Loucy (cell line): ENCODE results near the gene HOXA5.

ENCODE experiments used
- H2AFZ ChIP-seq: fragments of 200-600 bp; sonication (generic); 2 replicates; pipeline ENCODE4 v1.6.0; 2016; ENCODE audit warnings: antibody characterized with exemption, mild to moderate bottlenecking, low read length, moderate library complexity
- H3F3A ChIP-seq: fragments of 200-600 bp; 2 replicates; pipeline ENCODE4 v1.6.0; 2016; ENCODE audit warnings: antibody characterized with exemption, low read depth, mild to moderate bottlenecking
- H3K27me3 ChIP-seq: fragments of 200-600 bp; sonication (generic); 2 replicates; pipeline ENCODE4 v1.6.1; 2014; ENCODE audit warnings: low read length, mild to moderate bottlenecking; ENCODE audit not compliant: insufficient read depth, poor library complexity, severe bottlenecking
- H3K36me3 ChIP-seq: fragments of 200-600 bp; sonication (generic); 2 replicates; pipeline ENCODE4 v1.6.1; 2016; ENCODE audit warnings: low read length; ENCODE audit not compliant: insufficient read depth
- H3K4me1 ChIP-seq: fragments of 200-600 bp; sonication (generic); 2 replicates; pipeline ENCODE4 v1.5.1; 2014; ENCODE audit warnings: low read length, mild to moderate bottlenecking; ENCODE audit not compliant: insufficient read depth, poor library complexity, severe bottlenecking
- H3K4me2 ChIP-seq: fragments of 200-600 bp; sonication (generic); 2 replicates; pipeline ENCODE4 v1.6.0; 2014; ENCODE audit warnings: antibody characterized with exemption, low read length, low read depth, mild to moderate bottlenecking; ENCODE audit not compliant: poor library complexity, severe bottlenecking
- H3K4me3 ChIP-seq: fragments of 200-600 bp; sonication (generic); 2 replicates; pipeline ENCODE4 v1.5.1; 2014; ENCODE audit warnings: low read length, mild to moderate bottlenecking, mixed read lengths; ENCODE audit not compliant: poor library complexity, severe bottlenecking
- H3K79me2 ChIP-seq: fragments of 200-600 bp; sonication (generic); 2 replicates; pipeline ENCODE4 v1.6.1; 2014; ENCODE audit warnings: low read length; ENCODE audit not compliant: insufficient read depth
- H3K9ac ChIP-seq: fragments of 200-600 bp; sonication (generic); 2 replicates; pipeline ENCODE4 v1.6.0; 2014; ENCODE audit warnings: mild to moderate bottlenecking, low read depth, low read length, moderate library complexity; ENCODE audit not compliant: poor library complexity, severe bottlenecking
- H3K9me2 ChIP-seq: fragments of 200-600 bp; sonication (generic); replicated peaks from 2 replicates; pipeline ENCODE4 v1.6.1; 2016; ENCODE audit warnings: low read depth, low read length, mixed read lengths
- H3K9me3 ChIP-seq: fragments of 200-600 bp; sonication (generic); 2 replicates; pipeline ENCODE4 v1.6.1; 2014; ENCODE audit warnings: mild to moderate bottlenecking, antibody characterized with exemption, low read length, low read depth; ENCODE audit not compliant: insufficient read depth
- H4K20me1 ChIP-seq: fragments of 200-600 bp; sonication (generic); 2 replicates; pipeline ENCODE4 v1.6.0; 2014; ENCODE audit warnings: antibody characterized with exemption, low read length, mild to moderate bottlenecking; ENCODE audit not compliant: insufficient read depth, poor library complexity, severe bottlenecking
- CTCF ChIP-seq: fragments of 200-600 bp; sonication (generic); conservative IDR thresholded peaks from 2 replicates; pipeline ENCODE4 v1.5.1; 2014; ENCODE audit warnings: mild to moderate bottlenecking, antibody characterized with exemption, low read length
- EZH2phosphoT487 ChIP-seq: fragments of 200-600 bp; IDR thresholded peaks from 2 replicates; pipeline ENCODE4 v1.6.1; 2018; ENCODE audit warnings: antibody characterized with exemption, mild to moderate bottlenecking, moderate library complexity, borderline replicate concordance

HOXA5 gene

DNA sequence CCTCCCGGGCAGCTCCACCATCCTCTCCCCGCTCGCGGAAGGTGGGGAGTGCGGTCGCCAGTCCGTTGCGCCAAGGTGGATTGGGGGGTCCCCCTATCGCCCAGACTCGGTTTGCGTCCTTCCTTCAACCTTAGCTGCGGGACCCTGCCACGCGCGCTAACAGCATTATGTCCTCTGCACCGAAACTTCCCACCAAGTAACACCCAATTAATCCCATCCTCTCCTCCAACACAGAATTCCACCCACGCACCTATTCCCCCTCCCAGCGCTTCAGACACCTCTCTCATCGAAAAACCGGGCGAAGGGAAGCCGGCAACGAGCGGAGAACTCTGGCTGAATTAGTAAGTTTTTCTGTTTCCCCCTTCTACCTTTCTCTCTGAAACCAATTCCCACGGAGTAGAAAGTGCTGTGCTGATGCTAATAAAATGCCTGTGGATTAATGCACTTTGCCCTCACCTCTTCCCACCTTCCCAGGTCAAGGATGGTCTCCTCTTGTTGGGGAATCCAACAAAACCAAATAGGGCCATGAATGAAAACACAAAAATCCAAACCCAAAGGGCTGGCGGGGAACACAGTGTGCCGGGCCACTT lies 8.0 kb upstream of the HOXA5 start:
- peaks cover 35% of the 10 kb centered on the region for H3K27me3 ChIP-seq
- H2AFZ ChIP-seq = no peak overlapping the region
- peaks cover 100% of the 10 kb centered on the region for H3K79me2 ChIP-seq
- H3K9me3 ChIP-seq = no peaks in the 10 kb centered on the region
- H3K9me2 ChIP-seq = no peaks in the 10 kb centered on the region
- H4K20me1 ChIP-seq = peaks cover 56% of the 10 kb centered on the region
- peak overlapping the region; percentile 99 for H3K9ac ChIP-seq
- no peaks in the 10 kb centered on the region for H3F3A ChIP-seq
- H3K4me1 ChIP-seq = peaks cover 32% of the 10 kb centered on the region
- H3K36me3 ChIP-seq = peaks cover 36% of the 10 kb centered on the region
- H3K4me3 ChIP-seq = peak overlapping the region; percentile 94
- peak overlapping the region; percentile 91 for H3K4me2 ChIP-seq
- TF ChIP-seq CTCF (no peak), EZH2phosphoT487 (no peak)

- peaks cover 100% of the 10 kb centered on the region for H3K79me2 ChIP-seq
- peak overlapping the region; percentile 99 for H3K9ac ChIP-seq
- H3F3A ChIP-seq = no peaks in the 10 kb centered on the region
- TF ChIP-seq CTCF (peak; percentile 70), EZH2phosphoT487 (no peak)
- peak overlapping the region; percentile 94 for H3K4me3 ChIP-seq
- peaks cover 43% of the 10 kb centered on the region for H3K36me3 ChIP-seq
- H3K9me3 ChIP-seq = no peaks in the 10 kb centered on the region
- no peak overlapping the region for H2AFZ ChIP-seq
- peak overlapping the region; percentile 91 for H3K4me2 ChIP-seq
- H3K4me1 ChIP-seq = peaks cover 37% of the 10 kb centered on the region
- H3K27me3 ChIP-seq = peaks cover 35% of the 10 kb centered on the region
- no peaks in the 10 kb centered on the region for H3K9me2 ChIP-seq
- peaks cover 63% of the 10 kb centered on the region for H4K20me1 ChIP-seq
Measured at GRCh38 chr7:27150568-27151340, 7.3 kb upstream of the HOXA5 start.

- Histone ChIP-seq H3K36me3 (peaks cover 51% of the 10 kb centered on the region), H3K4me1 (peaks cover 37% of the 10 kb centered on the region), H3K4me2 (peak overlapping the region; percentile 91), H3K9me2 (no peaks in the 10 kb centered on the region), H3K27me3 (peaks cover 35% of the 10 kb centered on the region), H3K79me2 (peaks cover 100% of the 10 kb centered on the region), H3K9me3 (no peaks in the 10 kb centered on the region), H4K20me1 (peaks cover 71% of the 10 kb centered on the region), H3F3A (no peaks in the 10 kb centered on the region), H3K9ac (peak overlapping the region; percentile 99), H3K4me3 (peak overlapping the region; percentile 94), H2AFZ (no peak overlapping the region)
- TF ChIP-seq EZH2phosphoT487 (no peak), CTCF (0 out of 2 replicates have a peak, but pooled peaks have one; percentile 7)
Measured at GRCh38 chr7:27149842-27150567, 6.5 kb upstream of the HOXA5 start.
